Measurements from ENCODE around the gene KLF4. TPM values are rescaled to one million over a fixed set of nuclear protein-coding genes. Genes with fewer than 3 reads are reported as not detected.

The KLF4 gene
- total RNA-seq, 2 experiments from 2014 or later: not detected

DNA sequence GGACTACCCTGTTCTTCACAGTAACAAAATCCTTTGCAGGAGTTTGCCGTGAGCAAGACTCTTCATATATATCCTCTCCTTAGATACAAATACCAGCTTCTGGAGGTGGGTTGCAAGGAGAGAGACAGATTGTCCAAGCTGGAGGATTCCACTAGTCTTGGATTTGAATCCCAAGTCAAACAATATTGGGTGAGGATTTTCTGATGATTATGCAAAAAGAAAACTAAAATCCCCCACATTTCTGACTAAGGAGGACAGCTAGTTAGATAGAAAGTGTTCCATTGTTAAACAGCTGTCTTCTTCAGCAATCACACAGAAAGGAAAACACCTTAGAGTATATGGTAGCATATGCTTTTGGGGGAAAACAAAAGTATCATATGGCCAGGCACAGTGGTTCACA, 54.2 kb downstream of the KLF4 start:
- ChIA-PET CTCF (ENCODE audit: unreplicated experiment) (no interaction called here), POLR2A (no interaction called here)
- no peaks in the 10 kb centered on the region for H3K79me2 ChIP-seq (ENCODE audit: insufficient read depth, low read depth, low read length)
- H3K4me2 ChIP-seq (ENCODE audit: low read length): no peak overlapping the region
- H3K9me3 ChIP-seq (ENCODE audit: low read length): no peaks in the 10 kb centered on the region
- no TSS peak for BruUV-seq (replicated peaks)
- H3K27ac ChIP-seq (ENCODE audit: low read depth, low read length, poor library complexity, severe bottlenecking): no peak overlapping the region
- no peaks in the 10 kb centered on the region for H3K36me3 ChIP-seq (ENCODE audit: insufficient read depth, low read length)
- H4K20me1 ChIP-seq (ENCODE audit: insufficient read depth, low read length): no peaks in the 10 kb centered on the region
- DNase-seq (ENCODE audit: low spot score): no peak
- H3K4me1 ChIP-seq (ENCODE audit: insufficient read depth, low read length, poor library complexity, severe bottlenecking): no peaks in the 10 kb centered on the region
- H2AFZ ChIP-seq (ENCODE audit: low read length): no peak overlapping the region
- H3K4me3 ChIP-seq (ENCODE audit: low read depth, low read length, poor library complexity, severe bottlenecking): no peak overlapping the region
- intact Hi-C loops (cut with micrococcal nuclease; ENCODE audit: unreplicated experiment): no loop called here
- no peak for TF ChIP-seq EZH2phosphoT487 (IDR thresholded peaks at IDR 0.05; ENCODE audit: borderline replicate concordance, low read depth, low read length)
- TF ChIP-seq, protein P1, sequence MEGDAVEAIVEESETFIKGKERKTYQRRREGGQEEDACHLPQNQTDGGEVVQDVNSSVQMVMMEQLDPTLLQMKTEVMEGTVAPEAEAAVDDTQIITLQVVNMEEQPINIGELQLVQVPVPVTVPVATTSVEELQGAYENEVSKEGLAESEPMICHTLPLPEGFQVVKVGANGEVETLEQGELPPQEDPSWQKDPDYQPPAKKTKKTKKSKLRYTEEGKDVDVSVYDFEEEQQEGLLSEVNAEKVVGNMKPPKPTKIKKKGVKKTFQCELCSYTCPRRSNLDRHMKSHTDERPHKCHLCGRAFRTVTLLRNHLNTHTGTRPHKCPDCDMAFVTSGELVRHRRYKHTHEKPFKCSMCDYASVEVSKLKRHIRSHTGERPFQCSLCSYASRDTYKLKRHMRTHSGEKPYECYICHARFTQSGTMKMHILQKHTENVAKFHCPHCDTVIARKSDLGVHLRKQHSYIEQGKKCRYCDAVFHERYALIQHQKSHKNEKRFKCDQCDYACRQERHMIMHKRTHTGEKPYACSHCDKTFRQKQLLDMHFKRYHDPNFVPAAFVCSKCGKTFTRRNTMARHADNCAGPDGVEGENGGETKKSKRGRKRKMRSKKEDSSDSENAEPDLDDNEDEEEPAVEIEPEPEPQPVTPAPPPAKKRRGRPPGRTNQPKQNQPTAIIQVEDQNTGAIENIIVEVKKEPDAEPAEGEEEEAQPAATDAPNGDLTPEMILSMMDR (conservative IDR thresholded peaks at IDR 0.05; ENCODE audit: low read length): no peak
- H3K9me2 ChIP-seq (ENCODE audit: insufficient read depth, low read length): no peaks in the 10 kb centered on the region

Small RNAs within 50 kb of the gene (small RNA-seq; reads per million reads assigned to genes)
- not detected for gene HMGN2P32
- gene RNU6-492P: not detected

Other genes starting within 250 kb of the KLF4 start
- 61.0 and 67.3 TPM in 2 replicates for gene RAD23B, start 206.5 kb downstream of the KLF4 start, total RNA-seq (2014; rRNA removed; shearing (Covaris generic))
- 120 and 141 TPM in 2 replicates for gene RAD23B, start 206.5 kb downstream of the KLF4 start, total RNA-seq (2022)